Activated CD4-positive, alpha-beta memory T cell treated with anti-CD3 and anti-CD28 coated beads for 36 hours (primary cell): ENCODE results near the gene RCAN3. TPM values are rescaled to one million over a fixed set of nuclear protein-coding genes. Genes with fewer than 3 reads are reported as not detected.

Experiments used
- CTCF ChIA-PET: fragments of 350-600 bp; sonication (Branson Sonifier 250); formaldehyde crosslinking; loops from one replicate; lab custom pipeline; 2021; ENCODE audit warnings: antibody characterized with exemption, inconsistent platforms; lab: Charles Lee
- POLR2A ChIA-PET: fragments of 350-600 bp; sonication (Branson Sonifier 250); formaldehyde crosslinking; loops from one replicate; lab custom pipeline; 2021; ENCODE audit warnings: antibody characterized with exemption; lab: Charles Lee
- DNase-seq: peaks from one replicate; pipeline ENCODE4 v3.0.0-alpha.2; 2020
- H3K27ac Mint-ChIP-seq: one replicate; pipeline ENCODE4 v1.8.0; 2021; ENCODE audit warnings: mixed read lengths
- H3K27me3 Mint-ChIP-seq: one replicate; pipeline ENCODE4 v1.8.0; 2021; ENCODE audit warnings: mixed read lengths
- H3K36me3 Mint-ChIP-seq: one replicate; pipeline ENCODE4 v1.8.0; 2021; ENCODE audit warnings: mixed read lengths
- H3K4me1 Mint-ChIP-seq: one replicate; pipeline ENCODE4 v1.8.0; 2021; ENCODE audit warnings: low read depth, mixed read lengths
- H3K4me3 Mint-ChIP-seq: one replicate; pipeline ENCODE4 v1.8.0; 2021; ENCODE audit warnings: mild to moderate bottlenecking, mixed read lengths
- H3K9me3 Mint-ChIP-seq: one replicate; pipeline ENCODE4 v1.8.0; 2021; ENCODE audit warnings: mixed read lengths
- intact Hi-C: fragments of 100-400 bp; cut with micrococcal nuclease; formaldehyde crosslinking; loops from one replicate; pipeline ENCODE4 v1.15.1; 2023
- total RNA-seq, 2 experiments: library from RNA; stranded (reverse); gene quantifications; one replicate each; pipeline ENCODE4 v1.2.3, GENCODE V29; 2021

Gene RCAN3
- total RNA-seq, 2 experiments from 2014 or later, result 71.3 to 78.8 TPM

GRCh38 chr1:24560361-24560760 lies 57.7 kb downstream of the RCAN3 start:
- H3K4me3 Mint-ChIP-seq, result no peak overlapping the region
- H3K4me1 Mint-ChIP-seq, result peaks cover 8% of the 10 kb centered on the region
- ChIA-PET POLR2A (no interaction called here), CTCF (interaction anchor here (1.3 kb wide), 1 partner anchor 18 kb away, joined by 3 read pairs; no protein-coding TSS in a partner anchor)
- intact Hi-C loops, result no loop called here
- H3K36me3 Mint-ChIP-seq, result no peaks in the 10 kb centered on the region
- peaks cover 11% of the 10 kb centered on the region for H3K27me3 Mint-ChIP-seq
- no peak overlapping the region for H3K27ac Mint-ChIP-seq
- no peaks in the 10 kb centered on the region for H3K9me3 Mint-ChIP-seq
- DNase-seq, result no peak

DNA sequence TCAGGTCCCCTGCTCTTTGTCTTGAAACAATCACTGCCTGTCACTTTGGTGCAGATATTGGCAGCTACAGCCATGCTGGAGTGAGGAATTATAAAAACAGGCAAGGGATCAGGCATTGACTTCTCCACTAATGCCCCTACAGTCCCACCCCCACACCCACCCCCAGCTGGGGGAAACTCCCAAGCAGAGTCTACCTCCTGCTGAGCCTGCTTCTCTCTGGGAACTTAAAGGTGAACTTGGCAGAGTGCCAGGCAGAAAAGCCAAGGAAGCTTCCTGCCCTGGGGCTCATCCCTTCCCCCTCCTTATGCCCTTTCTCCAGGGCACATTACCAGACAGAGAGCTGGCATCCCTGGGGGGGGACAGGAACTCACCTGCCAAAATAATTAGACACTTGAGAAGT lies 60.0 kb downstream of the RCAN3 start:
- intact Hi-C loops, result no loop called here
- peaks cover 3% of the 10 kb centered on the region for H3K27me3 Mint-ChIP-seq
- H3K4me1 Mint-ChIP-seq, result peaks cover 5% of the 10 kb centered on the region
- H3K9me3 Mint-ChIP-seq, result no peaks in the 10 kb centered on the region
- POLR2A ChIA-PET, result no interaction called here
- no peak overlapping the region for H3K4me3 Mint-ChIP-seq
- no peak overlapping the region for H3K27ac Mint-ChIP-seq
- CTCF ChIA-PET, result interaction anchor here (0.7 to 3.6 kb wide), 3 partner anchors 15 to 25 kb away, joined by 3 to 19 read pairs (median 4); no protein-coding TSS in a partner anchor
- H3K36me3 Mint-ChIP-seq, result no peaks in the 10 kb centered on the region
- no peak for DNase-seq

DNA sequence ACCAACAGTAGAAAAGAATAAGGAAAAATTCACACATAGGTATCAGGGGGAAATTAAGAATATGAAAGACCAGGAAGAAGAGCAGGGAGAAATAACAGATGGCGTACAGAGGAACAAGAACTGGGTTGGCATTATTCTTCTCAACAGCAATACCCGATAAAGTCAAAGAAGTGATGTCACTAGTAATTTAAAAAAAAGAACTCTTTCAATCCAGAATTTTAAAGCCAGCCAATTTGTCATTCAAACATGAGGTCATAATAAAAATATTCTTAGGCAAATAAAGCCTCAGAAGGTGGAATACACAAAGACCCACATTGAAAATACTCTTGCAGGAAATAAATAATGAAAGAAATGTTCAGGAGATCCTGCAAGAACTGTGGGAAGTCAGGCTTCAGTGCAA lies 62.1 kb downstream of the RCAN3 start:
- no peaks in the 10 kb centered on the region for H3K36me3 Mint-ChIP-seq
- POLR2A ChIA-PET, result no interaction called here
- no peak for DNase-seq
- no peak overlapping the region for H3K27ac Mint-ChIP-seq
- no peaks in the 10 kb centered on the region for H3K9me3 Mint-ChIP-seq
- CTCF ChIA-PET, result interaction anchor here (1.2 to 3.6 kb wide), 2 partner anchors 23 to 174 kb away, joined by 3 to 19 read pairs; no protein-coding TSS in a partner anchor
- H3K4me3 Mint-ChIP-seq, result no peak overlapping the region
- peaks cover 5% of the 10 kb centered on the region for H3K4me1 Mint-ChIP-seq
- intact Hi-C loops, result no loop called here
- H3K27me3 Mint-ChIP-seq, result no peaks in the 10 kb centered on the region

- Mint-ChIP-seq H3K27me3 (no peaks in the 10 kb centered on the region), H3K4me1 (peaks cover 5% of the 10 kb centered on the region), H3K36me3 (no peaks in the 10 kb centered on the region), H3K4me3 (no peak overlapping the region), H3K9me3 (no peaks in the 10 kb centered on the region), H3K27ac (no peak overlapping the region)
- no peak for DNase-seq
- ChIA-PET POLR2A (interaction anchor here (1.1 kb wide), 1 partner anchor 90 kb away, joined by 3 read pairs; no protein-coding TSS in a partner anchor), CTCF (no interaction called here)
- intact Hi-C loops, result no loop called here
These were observed 63.7 kb downstream of the RCAN3 start for GRCh38 chr1:24566236-24566867.

GRCh38 chr1:24567792-24568388 lies 65.3 kb downstream of the RCAN3 start:
- no peak for DNase-seq
- peaks cover 5% of the 10 kb centered on the region for H3K4me1 Mint-ChIP-seq
- H3K27ac Mint-ChIP-seq, result no peak overlapping the region
- no peaks in the 10 kb centered on the region for H3K36me3 Mint-ChIP-seq
- ChIA-PET CTCF (interaction anchor here (1.3 to 1.5 kb wide), 2 partner anchors 19 to 369 kb away, joined by 3 read pairs; no protein-coding TSS in a partner anchor), POLR2A (no interaction called here)
- H3K9me3 Mint-ChIP-seq, result no peaks in the 10 kb centered on the region
- intact Hi-C loops, result no loop called here
- no peaks in the 10 kb centered on the region for H3K27me3 Mint-ChIP-seq
- H3K4me3 Mint-ChIP-seq, result no peak overlapping the region

DNA sequence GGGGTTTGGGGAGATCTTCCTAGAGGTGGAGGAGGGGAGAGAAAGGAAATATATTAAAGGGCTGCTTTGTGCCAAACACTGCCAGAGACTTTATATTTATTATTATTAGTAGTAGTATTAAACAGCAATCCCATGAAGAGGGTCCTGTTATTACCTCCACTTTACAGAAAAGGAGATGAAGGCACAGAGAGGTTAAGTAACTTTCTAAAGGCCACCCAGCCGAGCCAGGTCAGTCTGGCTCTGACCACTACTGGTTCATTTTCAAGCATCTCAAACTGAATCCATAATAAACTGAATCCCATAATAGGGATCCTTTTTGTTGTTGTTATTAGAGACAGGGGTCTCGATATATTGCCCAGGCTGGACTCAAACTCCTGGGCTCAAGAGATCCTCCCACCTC lies 65.8 kb downstream of the RCAN3 start:
- H3K27me3 Mint-ChIP-seq, result no peaks in the 10 kb centered on the region
- no peak overlapping the region for H3K4me3 Mint-ChIP-seq
- H3K9me3 Mint-ChIP-seq, result no peaks in the 10 kb centered on the region
- CTCF ChIA-PET, result interaction anchor here (1.3 to 1.5 kb wide), 2 partner anchors 19 to 370 kb away, joined by 3 read pairs; no protein-coding TSS in a partner anchor
- POLR2A ChIA-PET, result no interaction called here
- H3K36me3 Mint-ChIP-seq, result no peaks in the 10 kb centered on the region
- intact Hi-C loops, result no loop called here
- H3K27ac Mint-ChIP-seq, result no peak overlapping the region
- peaks cover 5% of the 10 kb centered on the region for H3K4me1 Mint-ChIP-seq
- no peak for DNase-seq

- Mint-ChIP-seq H3K36me3 (no peaks in the 10 kb centered on the region), H3K4me3 (no peak overlapping the region), H3K4me1 (peaks cover 5% of the 10 kb centered on the region), H3K27ac (no peak overlapping the region), H3K27me3 (no peaks in the 10 kb centered on the region), H3K9me3 (no peaks in the 10 kb centered on the region)
- intact Hi-C loops, result no loop called here
- ChIA-PET CTCF (interaction anchor here (1.0 kb wide), 1 partner anchor 154 kb away, joined by 4 read pairs; no protein-coding TSS in a partner anchor), POLR2A (no interaction called here)
- DNase-seq, result no peak
These were observed 67.9 kb downstream of the RCAN3 start for GRCh38 chr1:24570265-24571125.

GRCh38 chr1:24572301-24572700 lies 69.7 kb downstream of the RCAN3 start:
- Mint-ChIP-seq H3K27me3 (no peaks in the 10 kb centered on the region), H3K4me3 (no peak overlapping the region), H3K27ac (no peak overlapping the region), H3K4me1 (no peaks in the 10 kb centered on the region), H3K9me3 (no peaks in the 10 kb centered on the region), H3K36me3 (no peaks in the 10 kb centered on the region)
- intact Hi-C loops, result no loop called here
- no peak for DNase-seq
- ChIA-PET POLR2A (no interaction called here), CTCF (interaction anchor here (1.8 kb wide), 1 partner anchor 15 kb away, joined by 7 read pairs; no protein-coding TSS in a partner anchor)

DNA sequence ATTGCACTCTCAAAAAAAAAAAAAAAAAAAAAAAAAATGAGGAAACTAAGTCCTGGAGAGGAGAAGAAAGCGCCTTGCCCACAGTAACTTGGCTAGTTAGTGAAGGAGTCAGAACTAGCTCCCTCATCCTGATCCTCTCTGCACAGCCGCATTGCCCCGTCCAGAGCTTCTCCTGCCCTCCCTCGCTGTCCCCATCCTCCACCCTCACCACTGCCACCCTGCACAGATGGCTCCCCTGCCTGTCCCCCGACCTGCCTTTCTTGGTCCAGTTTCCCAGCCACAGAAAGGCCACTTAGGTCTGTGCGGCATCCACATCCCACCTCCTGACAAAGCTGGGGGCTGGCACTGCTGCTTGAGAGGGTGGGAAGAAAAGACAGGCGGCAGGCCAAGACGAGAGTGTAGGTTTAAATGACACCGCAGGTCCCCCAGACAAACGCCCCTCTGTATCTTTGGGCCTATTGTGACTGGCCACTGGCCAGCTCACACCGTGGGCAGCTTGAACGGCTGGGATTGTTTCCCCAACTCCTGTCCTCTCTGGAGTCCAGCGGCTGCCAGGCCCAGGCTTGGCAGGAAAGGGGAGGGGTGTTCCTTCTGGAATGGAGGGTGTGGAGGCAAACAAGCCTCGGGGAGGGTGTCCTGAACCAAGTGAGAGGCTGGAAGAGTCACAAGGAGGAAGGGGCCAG lies 73.4 kb downstream of the RCAN3 start:
- intact Hi-C loops, result no loop called here
- H3K4me3 Mint-ChIP-seq, result no peak overlapping the region
- no peaks in the 10 kb centered on the region for H3K4me1 Mint-ChIP-seq

GRCh38 chr1:24578846-24579245 lies 76.2 kb downstream of the RCAN3 start:
- no peaks in the 10 kb centered on the region for H3K4me1 Mint-ChIP-seq
- no peak overlapping the region for H3K27ac Mint-ChIP-seq
- CTCF ChIA-PET, result interaction anchor here (1.2 kb wide), 1 partner anchor 8 kb away, joined by 6 read pairs; no protein-coding TSS in a partner anchor
- no peaks in the 10 kb centered on the region for H3K9me3 Mint-ChIP-seq
- H3K4me3 Mint-ChIP-seq, result no peak overlapping the region
- H3K27me3 Mint-ChIP-seq, result no peaks in the 10 kb centered on the region
- POLR2A ChIA-PET, result no interaction called here
- intact Hi-C loops, result no loop called here
- DNase-seq, result no peak
- no peaks in the 10 kb centered on the region for H3K36me3 Mint-ChIP-seq

More for the DNA sequence above, 73.4 kb downstream of the RCAN3 start:
- no peaks in the 10 kb centered on the region for H3K9me3 Mint-ChIP-seq
- CTCF ChIA-PET, result interaction anchor here (0.9 to 2.2 kb wide), 2 partner anchors 11 to 161 kb away, joined by 3 to 7 read pairs; no protein-coding TSS in a partner anchor
- H3K27me3 Mint-ChIP-seq, result no peaks in the 10 kb centered on the region
- POLR2A ChIA-PET, result no interaction called here
- DNase-seq, result no peak
- no peaks in the 10 kb centered on the region for H3K36me3 Mint-ChIP-seq
- peak overlapping the region; percentile 11 for H3K27ac Mint-ChIP-seq

DNA sequence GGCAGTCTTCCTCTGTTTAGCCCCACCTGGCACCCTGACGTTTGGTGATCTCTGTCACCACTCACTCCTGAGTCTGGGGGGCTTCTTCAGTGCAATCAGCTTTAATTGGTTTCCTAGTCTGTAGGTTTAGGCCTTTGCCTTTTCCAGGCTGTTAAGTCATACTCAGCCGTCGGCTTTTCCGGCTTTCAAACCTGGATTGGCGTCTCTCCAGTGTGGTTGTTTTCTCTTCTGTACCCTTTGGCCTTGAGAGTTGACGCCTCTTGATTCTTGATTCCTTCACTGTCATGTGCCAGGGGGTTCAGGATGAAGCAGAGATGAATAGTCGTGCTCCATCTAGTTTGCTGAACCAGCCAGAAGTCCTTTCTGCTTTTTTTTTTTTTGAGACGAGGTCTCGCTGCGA lies 78.1 kb downstream of the RCAN3 start:
- DNase-seq, result no peak
- Mint-ChIP-seq H3K27ac (no peak overlapping the region), H3K4me3 (no peak overlapping the region), H3K36me3 (no peaks in the 10 kb centered on the region), H3K9me3 (no peaks in the 10 kb centered on the region), H3K4me1 (no peaks in the 10 kb centered on the region), H3K27me3 (no peaks in the 10 kb centered on the region)
- ChIA-PET CTCF (no interaction called here), POLR2A (no interaction called here)
- intact Hi-C loops, result loop anchor here (10.0 kb wide), 1 partner anchor 76 kb away; the partner anchor contains the start of gene RCAN3
